SK-N-SH (cell line): ENCODE measurements around the gene BIN2.

Experiments
- CTCF ChIP-seq: fragments of 200-600 bp; sonication (generic); IDR thresholded peaks from 2 replicates; pipeline ENCODE4 v1.6.1; 2017; ENCODE audit warnings: antibody characterized with exemption, mild to moderate bottlenecking, moderate library complexity
- EZH2phosphoT487 ChIP-seq: fragments of 200-600 bp; sonication (generic); IDR thresholded peaks from 2 replicates; pipeline ENCODE4 v1.6.1; 2017; ENCODE audit warnings: low read depth, mixed run types, mild to moderate bottlenecking, antibody characterized with exemption, moderate library complexity, borderline replicate concordance
- GABPA ChIP-seq: IDR thresholded peaks from 2 replicates; pipeline ENCODE4 v1.4.0; 2012; ENCODE audit warnings: low read depth, mild to moderate bottlenecking

- TF ChIP-seq GABPA (no peak), CTCF (peak; percentile 51), EZH2phosphoT487 (no peak)
These were observed 61.2 kb downstream of the BIN2 start for GRCh38 chr12:51262758-51263177.
